GM12878 (cell line): ENCODE measurements around the gene R3HDM2. TPM values are rescaled to one million over a fixed set of nuclear protein-coding genes. Genes with fewer than 3 reads are reported as not detected.

Experiments used
- ATAC-seq: fragments of 200-7000 bp; cut with Tn5 transposase; 3 replicates; pipeline ENCODE4 v1.9.1; 2020; ENCODE audit warnings: mild to moderate bottlenecking, moderate library complexity
- BruUV-seq: library from RNA; stranded (reverse); fragments of 400-500 nt; replicated peaks from 2 replicates; lab custom pipeline; 2021; lab: Mats Ljungman, UMichigan
- CTCF ChIA-PET: fragments of 300-600 bp; sonication (Branson Sonifier 250); formaldehyde crosslinking; extraction: SDS; loops from one replicate; lab custom pipeline; 2021; ENCODE audit warnings: inconsistent platforms; lab: Yijun Ruan, JAX
- POLR2A ChIA-PET: fragments of 350-600 bp; formaldehyde crosslinking; extraction: SDS; loops from one replicate; lab custom pipeline; 2021; ENCODE audit warnings: inconsistent platforms; lab: Charles Lee
- RAD21 ChIA-PET: fragments of 300-600 bp; sonication (Branson Sonifier 250); formaldehyde crosslinking; loops from one replicate; lab custom pipeline; 2023; ENCODE audit warnings: antibody characterized with exemption; ENCODE audit not compliant: unreplicated experiment; lab: Charles Lee
- SMC1A ChIA-PET: fragments of 300-600 bp; sonication (Branson Sonifier 250); formaldehyde crosslinking; loops from one replicate; lab custom pipeline; 2023; ENCODE audit not compliant: unreplicated experiment, uncharacterized antibody; lab: Charles Lee
- DNase-seq: peaks from one replicate; pipeline ENCODE4 v3.0.0-alpha.2; 2011; ENCODE audit warnings: low read depth, low spot score
- FAIRE-seq: peaks from 3 replicates; lab custom pipeline; 2011; peaks lifted over from hg19 to GRCh38; lab: Jason Lieb, UNC
- H2AFZ ChIP-seq: 2 replicates; pipeline ENCODE4 v1.6.0; 2011; ENCODE audit warnings: low read depth, low read length, control low read depth; ENCODE audit not compliant: control insufficient read depth
- H3K27ac ChIP-seq: 2 replicates; pipeline ENCODE4 v1.5.1; 2011; ENCODE audit warnings: control low read depth; ENCODE audit not compliant: control insufficient read depth, insufficient read depth
- H3K27me3 ChIP-seq, 2 experiments: replicated peaks in 1 of 2; 2 replicates each; pipeline versions ENCODE4 v1.6.0 to v1.6.1; 2011; ENCODE audit warnings: low read length in 1 of 2; ENCODE audit not compliant: control insufficient read depth in 2 of 2, insufficient read depth in 2 of 2
- H3K36me3 ChIP-seq, 2 experiments: 2 replicates each; pipeline ENCODE4 v1.5.1; 2011; ENCODE audit warnings: low read length in 1 of 2; ENCODE audit not compliant: control insufficient read depth in 2 of 2, insufficient read depth in 2 of 2
- H3K4me1 ChIP-seq: 2 replicates; pipeline ENCODE4 v1.6.1; 2011; ENCODE audit warnings: mild to moderate bottlenecking, low read length, moderate library complexity, mixed read lengths; ENCODE audit not compliant: control insufficient read depth, insufficient read depth
- H3K4me2 ChIP-seq: 2 replicates; pipeline ENCODE4 v1.6.0; 2011; ENCODE audit warnings: control low read depth; ENCODE audit not compliant: control insufficient read depth, insufficient read depth
- H3K4me3 ChIP-seq: fragments of 200-600 bp; sonication (generic); 2 replicates; pipeline ENCODE4 v1.5.1; 2016
- H3K79me2 ChIP-seq: 2 replicates; pipeline ENCODE4 v1.6.0; 2011; ENCODE audit warnings: low read length; ENCODE audit not compliant: control insufficient read depth, insufficient read depth
- H3K9ac ChIP-seq: 2 replicates; pipeline ENCODE4 v1.8.0; 2011; ENCODE audit warnings: low read length, control low read depth, mixed read lengths; ENCODE audit not compliant: control insufficient read depth, insufficient read depth
- H3K9me3 ChIP-seq: replicated peaks from 3 replicates; pipeline ENCODE4 v1.5.1; 2011; ENCODE audit warnings: mild to moderate bottlenecking, low read length; ENCODE audit not compliant: control insufficient read depth, insufficient read depth
- H4K20me1 ChIP-seq: 2 replicates; pipeline ENCODE4 v1.6.0; 2011; ENCODE audit not compliant: control insufficient read depth, insufficient read depth
- BACH1 ChIP-seq: fragments of 450-650 bp; IDR thresholded peaks from 2 replicates; pipeline ENCODE4 v1.6.1; 2017; ENCODE audit warnings: mild to moderate bottlenecking, borderline replicate concordance
- BHLHE40 ChIP-seq, 2 experiments: fragments of 450-650 bp in 1 of 2; IDR thresholded peaks; 2 replicates each; pipeline ENCODE4 v1.6.1; 2011 to 2017; ENCODE audit warnings: low read depth in 2 of 2, borderline replicate concordance in 1 of 2, improper control_type of control experiment in 1 of 2, low read length in 1 of 2, mild to moderate bottlenecking in 1 of 2
- CHD1 ChIP-seq: IDR thresholded peaks from 2 replicates; pipeline ENCODE4 v1.6.1; 2012; ENCODE audit warnings: low read depth, low read length, improper control_type of control experiment
- CREB1 ChIP-seq: IDR thresholded peaks from 2 replicates; pipeline ENCODE4 v1.6.1; 2012; ENCODE audit warnings: low read depth, mild to moderate bottlenecking, inconsistent platforms
- ESRRA ChIP-seq: IDR thresholded peaks from 2 replicates; pipeline ENCODE4 v1.6.1; 2012; ENCODE audit warnings: mild to moderate bottlenecking, low read length, improper control_type of control experiment
- EZH2 ChIP-seq: IDR thresholded peaks from 2 replicates; pipeline ENCODE4 v1.6.1; 2012; ENCODE audit warnings: low read depth, mild to moderate bottlenecking, control low read depth, inconsistent platforms, low read length, borderline replicate concordance; ENCODE audit not compliant: control insufficient read depth
- IKZF1 ChIP-seq: fragments of 450-650 bp; conservative IDR thresholded peaks from 2 replicates; pipeline ENCODE4 v1.6.1; 2017; ENCODE audit warnings: antibody characterized with exemption, mild to moderate bottlenecking
- JUNB ChIP-seq: IDR thresholded peaks from 2 replicates; pipeline ENCODE4 v1.6.1; 2016; ENCODE audit warnings: antibody characterized with exemption, mild to moderate bottlenecking
- MTA2 ChIP-seq: fragments of 450-650 bp; IDR thresholded peaks from 2 replicates; pipeline ENCODE4 v1.6.1; 2016; ENCODE audit warnings: low read depth, mild to moderate bottlenecking, moderate library complexity
- RBBP5 ChIP-seq: fragments of 200-600 bp; sonication (generic); conservative IDR thresholded peaks from 2 replicates; pipeline ENCODE4 v1.6.1; 2016
- TARDBP ChIP-seq: IDR thresholded peaks from 2 replicates; pipeline ENCODE4 v1.6.1; 2016; ENCODE audit warnings: borderline replicate concordance
- TBL1XR1 ChIP-seq: IDR thresholded peaks from 2 replicates; pipeline ENCODE4 v1.6.1; 2012; ENCODE audit warnings: low read depth, low read length, improper control_type of control experiment
- ZBTB4 ChIP-seq: fragments of 450-650 bp; formaldehyde crosslinking; IDR thresholded peaks from 2 replicates; pipeline ENCODE4 v1.4.0; 2022; ENCODE audit warnings: mild to moderate bottlenecking, moderate library complexity
- WGBS: methylation state at CpG from one replicate; pipeline ENCODE4 v1.1.6; 2016; ENCODE audit warnings: low lambda C conversion rate; ENCODE audit not compliant: insufficient replicate concordance, insufficient coverage; ENCODE audit errors: missing lambda C conversion rate; 5-methylcytosine and 5-hydroxymethylcytosine counted together
- in situ Hi-C: fragments of 300-500 bp; cut with MboI; formaldehyde crosslinking; loops from 9 replicates; pipeline ENCODE4 v1.14.3; 2018; ENCODE audit warnings: mixed read lengths
- intact Hi-C: fragments of 100-400 bp; cut with micrococcal nuclease; formaldehyde crosslinking; loops from one replicate; pipeline ENCODE4 v1.14.2; 2022; ENCODE audit not compliant: unreplicated experiment
- polyA plus RNA-seq, 11 experiments: library from polyadenylated mRNA; depleted of rRNA in 4 of 11; unstranded in 6 of 11; stranded (reverse) in 5 of 11; fragments of >200 nt; fragmentation: Nextera tagmentation in 4 of 11; fragmentation: Illumina TruSeq in 1 of 11; extraction: Ambion mirVana in 4 of 11; extraction: Trizol in 1 of 11; gene quantifications; 1 replicate in 1 of 11; 2 replicates in 10 of 11; pipeline versions ENCODE4 v1.2.1 to v1.2.3, GENCODE V29; 2011 to 2016; ENCODE audit warnings: inconsistent platforms in 2 of 11, missing spikeins in 2 of 11, low read depth in 1 of 11
- total RNA-seq, 4 experiments: library from RNA; depleted of rRNA in 3 of 4; stranded (reverse); fragments of >200 nt in 3 of 4; fragmentation: Illumina TruSeq in 1 of 4; extraction: Trizol in 1 of 4; gene quantifications; 2 replicates each; pipeline versions ENCODE4 v1.2.1 to v1.2.3, GENCODE V29; 2013 to 2021

The R3HDM2 gene
- total and polyA plus RNA-seq, 10 of the 15 experiments (the other 5 are each of a cell fraction or from before 2014, with no cell fraction given): 4.6 to 26.1 (median 11.2) TPM

GRCh38 chr12:57235728-57236131, 195.1 kb downstream of the R3HDM2 start:
- intact Hi-C loops: no loop called here
- no TSS peak for BruUV-seq
- Histone ChIP-seq H3K27me3 (peaks cover under 1 to 3% of the 10 kb centered on the region in 2 experiments; a peak in 2 of 4 replicates), H3K9ac (no peak overlapping the region), H4K20me1 (no peaks in the 10 kb centered on the region), H2AFZ (no peak overlapping the region), H3K4me2 (no peak overlapping the region), H3K9me3 (no peaks in the 10 kb centered on the region), H3K4me1 (peaks cover 36% of the 10 kb centered on the region), H3K79me2 (peaks cover 10% of the 10 kb centered on the region), H3K27ac (no peak overlapping the region), H3K4me3 (no peak overlapping the region), H3K36me3 (peaks cover 23 to 28% of the 10 kb centered on the region in 2 experiments)
- CTCF ChIA-PET: interaction anchor here (10.7 kb wide), 1 partner anchor 22 kb away, joined by 271 read pairs; no protein-coding TSS in a partner anchor
- in situ Hi-C loops: no loop called here
- POLR2A ChIA-PET: interaction anchor here (0.9 kb wide), 1 partner anchor 9 kb away, joined by 3 read pairs; no protein-coding TSS in a partner anchor
- no peak for TF ChIP-seq MTA2
- no peak for TF ChIP-seq CREB1
- no peak for TF ChIP-seq IKZF1
- no peak for TF ChIP-seq BHLHE40 (IDR thresholded peaks at IDR 0.05; ENCODE audit: borderline replicate concordance in 1 of 2, low read depth in 2 of 2, low read length in 1 of 2)
- no peak for TF ChIP-seq RBBP5
- no peak for TF ChIP-seq JUNB
- TF ChIP-seq EZH2: no peak
- no peak for TF ChIP-seq BACH1
- no peak for TF ChIP-seq TARDBP
- TF ChIP-seq TBL1XR1: no peak
- TF ChIP-seq ESRRA: no peak
- no peak for TF ChIP-seq CHD1
- no peak for TF ChIP-seq ZBTB4
- FAIRE-seq (no peak), DNase-seq (no peak), ATAC-seq (no peak)
- RAD21 ChIA-PET: interaction anchor here (0.9 kb wide), 1 partner anchor 20 kb away, joined by 3 read pairs; no protein-coding TSS in a partner anchor
- SMC1A ChIA-PET: interaction anchor here (1.4 kb wide), 1 partner anchor 22 kb away, joined by 3 read pairs; no protein-coding TSS in a partner anchor
- 37% methylated on average over 8 of the region's 8 CpGs for WGBS
